HG02759 (cell line): ENCODE measurements around the gene SMC4.
"Not testable (repeated sequence)": the region's sequence is repeated elsewhere in the genome, so short reads cannot be mapped to it uniquely, and the experiment has no call there.

ENCODE experiments used
- ATAC-seq: cut with Tn5 transposase; IDR thresholded peaks from one replicate; pipeline ENCODE4 v1.9.1; 2021; ENCODE audit warnings: mild to moderate bottlenecking, moderate library complexity; ENCODE audit not compliant: unreplicated experiment

Gene SMC4

DNA sequence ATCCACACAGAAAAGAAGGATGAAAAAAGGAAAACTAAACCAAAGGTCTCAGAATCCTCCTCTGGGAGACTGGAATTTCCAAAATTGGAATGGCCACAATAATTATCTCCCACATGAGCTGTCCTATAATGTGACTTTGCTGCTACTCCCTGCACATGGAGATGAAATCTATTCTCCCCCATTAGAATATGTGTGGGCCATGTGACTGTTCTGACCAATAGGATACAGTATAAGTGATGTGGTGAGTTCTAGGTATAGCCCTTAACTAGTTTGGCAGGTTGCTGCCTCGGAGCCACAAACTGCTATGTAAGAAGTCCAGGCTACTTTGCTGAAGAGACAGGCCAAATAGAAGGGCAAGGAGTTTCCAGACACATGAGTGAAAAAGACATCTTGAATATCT is 45.0 kb downstream of the SMC4 start:
- ATAC-seq = no peak

- no peak for ATAC-seq
Observed at GRCh38 chr3:160445854-160446253, 46.4 kb downstream of the SMC4 start.

DNA sequence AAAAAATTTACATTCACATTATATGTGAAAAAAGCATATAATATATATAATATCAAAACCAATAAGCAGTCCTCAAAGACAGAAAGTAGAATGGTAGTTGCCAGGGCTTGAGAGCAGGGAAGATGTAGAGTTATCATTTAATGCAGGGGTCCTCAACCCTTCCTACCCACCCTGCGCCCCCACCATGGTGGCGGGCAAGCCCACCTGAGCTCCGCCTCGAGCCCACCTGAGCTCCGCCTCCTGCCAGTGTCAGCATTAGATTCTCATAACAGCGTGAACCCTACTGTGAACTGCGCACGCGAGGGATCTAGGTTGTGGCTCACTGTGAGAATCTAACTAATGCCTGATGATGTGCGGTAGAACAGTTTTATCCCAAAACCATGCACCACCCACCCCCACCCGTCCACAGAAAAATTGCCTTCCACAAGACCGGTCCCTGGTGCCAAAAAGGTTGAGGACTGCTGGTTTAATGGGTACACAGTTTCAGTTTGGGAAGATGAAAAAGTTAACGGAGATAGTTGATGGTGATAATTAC is 47.1 kb downstream of the SMC4 start:
- no peak for ATAC-seq

DNA sequence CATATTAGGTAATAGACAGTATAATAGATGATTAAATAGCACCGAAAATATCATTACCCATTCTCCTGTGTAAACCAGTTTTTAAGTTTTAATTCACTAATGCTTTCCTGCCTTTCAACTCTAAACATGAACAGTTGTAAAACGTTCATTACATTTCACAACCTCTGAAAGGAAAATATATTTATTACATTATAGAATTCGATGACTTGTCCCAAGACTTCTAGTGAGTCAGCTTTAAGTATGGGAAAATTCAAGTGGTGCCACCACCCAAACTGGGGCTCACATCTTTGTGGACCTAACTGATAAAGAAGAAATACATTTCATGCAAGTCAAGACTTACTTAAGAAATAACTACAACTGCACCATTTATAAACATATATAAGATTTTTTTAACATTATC is 48.1 kb downstream of the SMC4 start:
- ATAC-seq = no peak

- peak; percentile 47 for ATAC-seq
Observed at GRCh38 chr3:160448845-160449635, 49.6 kb downstream of the SMC4 start.

GRCh38 chr3:160449636-160450598 is 50.5 kb downstream of the SMC4 start, which contains the start of gene TRIM59:
Gene TRIM59 (minus strand): TSS chr3:160449786. CDS start chr3:160439183, 10,603 bp downstream.
- peak; percentile 95 for ATAC-seq

DNA sequence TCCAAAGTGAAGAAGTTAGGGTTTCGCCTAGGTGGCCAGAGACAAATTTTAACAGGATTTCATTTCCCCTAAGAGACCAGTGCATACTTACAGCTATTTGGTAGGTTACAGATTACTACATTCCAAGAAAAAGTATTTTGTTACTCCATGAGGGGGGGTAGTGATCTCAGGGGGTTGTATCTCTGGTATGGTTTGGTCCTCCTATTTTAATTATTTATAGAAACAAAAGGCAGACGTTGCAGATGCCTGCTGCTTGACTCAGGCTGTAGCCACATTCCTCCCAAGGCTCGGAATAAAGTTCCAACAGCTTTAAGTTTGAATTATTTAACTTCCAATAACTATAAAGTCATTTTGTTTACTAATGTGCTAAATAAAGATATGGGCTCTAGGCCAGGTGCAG is 51.4 kb downstream of the SMC4 start:
- ATAC-seq = no peak

- no peak for ATAC-seq
Observed at GRCh38 chr3:160451602-160452001, 52.2 kb downstream of the SMC4 start.

DNA sequence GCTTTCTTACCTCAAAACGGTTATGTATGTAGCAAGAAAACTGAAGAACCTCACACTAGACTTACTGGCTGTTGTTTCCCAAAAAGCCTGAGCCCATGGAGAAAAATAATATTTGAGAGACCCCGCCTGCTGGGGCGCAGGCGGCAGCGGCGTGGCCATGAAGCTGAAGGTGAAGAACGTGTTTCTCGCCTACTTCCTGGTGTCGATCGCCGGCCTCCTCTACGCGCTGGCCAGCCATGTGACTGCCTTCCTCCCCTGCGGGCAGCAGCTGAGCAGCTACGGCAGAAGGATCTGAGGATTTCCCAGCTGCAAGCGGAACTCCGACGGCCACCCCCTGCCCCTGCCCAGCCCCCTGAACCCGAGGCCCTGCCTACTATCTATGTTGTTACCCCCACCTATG is 52.8 kb downstream of the SMC4 start:
- not testable (repeated sequence) for ATAC-seq

GRCh38 chr3:160454995-160455394 is 55.5 kb downstream of the SMC4 start:
- no peak for ATAC-seq

DNA sequence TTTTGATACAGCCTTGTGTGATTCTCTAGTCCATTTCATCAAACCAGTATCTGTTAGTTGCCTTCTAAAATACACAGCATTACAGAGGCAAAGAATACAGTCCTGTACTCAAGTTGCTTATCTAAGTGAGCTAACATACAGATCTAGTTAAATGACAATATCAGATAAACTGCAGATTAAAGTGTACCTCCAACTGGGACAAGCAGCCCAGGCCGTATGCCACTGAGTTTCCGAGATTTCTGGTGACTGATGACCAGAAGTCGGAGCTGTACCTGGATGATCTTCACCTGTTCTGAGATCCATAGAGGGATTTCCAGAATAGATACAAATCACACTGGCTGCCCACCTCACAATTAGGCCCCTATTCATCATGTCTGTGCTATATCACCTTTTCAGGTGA is 56.4 kb downstream of the SMC4 start:
- no peak for ATAC-seq

- no peak for ATAC-seq
Observed at GRCh38 chr3:160458151-160458550, 58.7 kb downstream of the SMC4 start.

DNA sequence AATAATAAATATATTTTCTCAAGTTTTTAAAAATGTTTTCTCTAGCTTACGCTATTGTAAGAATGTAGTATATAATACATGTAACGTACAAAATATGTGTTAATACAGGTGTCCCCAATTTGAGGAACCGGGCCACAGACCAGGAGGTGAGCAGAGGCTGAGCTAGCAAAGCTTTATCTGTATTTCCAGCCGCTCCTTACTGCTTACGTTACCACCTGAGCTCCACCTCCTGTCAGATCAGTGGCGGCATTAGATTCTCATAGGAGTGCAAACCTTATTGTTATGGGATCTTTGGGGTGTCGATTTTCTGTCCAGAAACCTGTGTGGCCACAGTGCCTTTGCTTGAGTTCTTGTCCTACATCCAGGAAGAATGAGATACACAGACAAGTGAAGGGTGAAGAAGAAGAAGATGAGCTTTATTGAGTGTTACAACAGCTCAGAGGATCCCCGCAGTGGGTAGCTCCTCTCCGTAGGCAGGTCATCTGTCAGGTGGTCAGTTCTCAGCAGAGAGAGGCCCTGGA is 60.1 kb downstream of the SMC4 start:
- ATAC-seq = no peak

GRCh38 chr3:160460033-160460432 is 60.6 kb downstream of the SMC4 start:
- no peak for ATAC-seq

- ATAC-seq = no peak
Observed at GRCh38 chr3:160464321-160464720, 64.9 kb downstream of the SMC4 start.

GRCh38 chr3:160464971-160465370 is 65.5 kb downstream of the SMC4 start:
- ATAC-seq = no peak

- no peak for ATAC-seq
Observed at GRCh38 chr3:160470181-160470580, 70.7 kb downstream of the SMC4 start.

DNA sequence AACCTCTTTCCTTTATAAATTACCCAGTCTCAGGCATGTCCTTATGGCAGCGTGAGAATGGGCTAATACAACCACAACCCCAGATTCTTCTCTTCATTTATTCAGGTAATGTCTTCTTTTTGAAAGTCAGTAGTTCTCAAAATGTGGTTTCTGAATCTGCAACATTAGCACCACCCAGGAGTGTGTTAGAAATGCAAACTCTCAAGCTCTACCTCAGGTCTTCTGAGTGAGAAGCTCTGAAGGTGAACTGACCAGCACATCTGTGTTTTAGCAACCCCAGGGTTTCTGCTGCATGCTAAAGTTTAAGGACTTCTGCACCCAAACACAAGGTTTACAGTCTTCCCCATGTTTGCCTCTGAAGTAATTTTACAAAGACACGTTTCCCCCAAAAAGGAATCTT is 72.4 kb downstream of the SMC4 start:
- no peak for ATAC-seq

DNA sequence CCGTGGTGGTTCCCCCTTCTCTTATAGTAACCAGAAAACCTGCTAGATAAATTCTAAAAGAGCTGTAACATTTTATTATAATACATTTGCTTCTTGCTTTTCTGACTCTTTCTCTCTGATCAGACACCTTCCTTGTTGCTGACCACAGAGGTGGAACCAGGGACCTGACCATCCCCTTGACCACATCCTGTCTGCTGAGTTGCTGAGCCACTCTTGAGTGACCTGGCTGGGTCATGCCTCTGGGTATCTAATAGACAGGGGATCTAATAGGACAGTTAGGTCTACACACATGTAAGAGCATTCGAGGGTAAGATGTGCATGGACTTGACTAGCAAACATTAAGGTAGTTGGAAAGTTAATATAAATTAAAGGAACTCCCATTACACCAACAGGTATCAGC is 72.9 kb downstream of the SMC4 start:
- peak; percentile 85 for ATAC-seq

DNA sequence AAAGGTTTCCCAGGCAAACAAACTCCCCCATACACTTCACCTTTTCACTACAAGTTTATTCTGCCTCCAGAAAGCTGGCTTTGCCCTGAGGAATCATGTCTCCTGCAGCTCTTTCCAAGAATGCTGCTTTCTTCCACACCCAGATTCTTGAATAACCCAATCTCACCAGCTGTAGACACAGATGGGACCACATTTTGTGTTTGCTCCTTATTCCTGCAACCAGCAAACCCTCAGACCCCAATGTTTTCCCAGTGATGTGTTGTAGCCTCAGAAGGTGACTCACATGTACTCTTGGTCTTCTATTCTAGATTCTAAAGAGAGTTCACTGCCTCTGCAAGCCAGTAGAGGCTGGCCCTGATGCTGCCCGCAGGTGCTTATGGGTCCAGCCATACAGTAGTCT is 73.8 kb downstream of the SMC4 start:
- ATAC-seq = no peak

DNA sequence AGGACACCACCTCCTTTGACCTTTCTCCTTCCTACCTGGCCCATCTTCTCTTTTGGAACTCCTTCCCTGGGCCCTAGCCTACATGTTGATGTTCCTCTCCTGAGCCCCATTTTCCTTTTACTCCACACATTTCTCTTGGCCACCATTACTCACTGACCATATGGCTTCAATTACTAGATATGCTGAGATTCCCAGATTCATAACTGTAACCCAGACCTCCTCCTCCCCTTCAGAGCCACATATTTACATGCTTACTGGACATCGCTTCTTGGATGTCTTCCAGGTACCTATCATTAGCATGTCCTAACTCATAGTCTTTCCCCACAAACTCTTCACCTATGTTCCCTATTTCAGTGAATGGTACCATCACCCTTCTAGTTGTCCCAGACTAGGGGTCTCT is 74.5 kb downstream of the SMC4 start:
- ATAC-seq = no peak
